Measurements from ENCODE around the gene GAMT. TPM values are rescaled to one million over a fixed set of nuclear protein-coding genes. Genes with fewer than 3 reads are reported as not detected.

Gene GAMT
- total RNA-seq = 10 to 100 TPM; 23.6 to 40.0 (median 30.3) TPM

GRCh38 chr19:1401138-1401888 is at the start of gene GAMT:
TSS of gene GAMT (minus strand) at chr19:1401542. CDS start at chr19:1401476, 66 bp downstream.
- H3K27ac ChIP-seq = peak within 1 kb of the TSS; percentile 60 to 80
- no peak for DNase-seq (ENCODE audit: low spot score in 2 of 2)

GRCh38 chr19:1449467-1450442 is 48.4 kb upstream of the GAMT start, which contains the start of gene APC2:
TSS of gene APC2 (plus strand) at chr19:1450121. CDS start at chr19:1453002, 2,881 bp downstream.
- H3K9me3 ChIP-seq = no peaks in the 10 kb centered on the region
- H3K36me3 ChIP-seq = no peaks in the 10 kb centered on the region
- H3K4me3 ChIP-seq = no peak within 1 kb of the TSS
- intact Hi-C loops (cut with DNase I; ENCODE audit: low total_unique reads) = loop anchor here (10.0 kb wide), 1 partner anchor 175 kb away; the partner anchor contains the start of gene FAM174C
- peaks cover 46 to 83% of the 10 kb centered on the region in 2 donors for H3K27me3 ChIP-seq
- DNase-seq (ENCODE audit: low spot score in 2 of 2) = no peak
- TF ChIP-seq, protein P1, sequence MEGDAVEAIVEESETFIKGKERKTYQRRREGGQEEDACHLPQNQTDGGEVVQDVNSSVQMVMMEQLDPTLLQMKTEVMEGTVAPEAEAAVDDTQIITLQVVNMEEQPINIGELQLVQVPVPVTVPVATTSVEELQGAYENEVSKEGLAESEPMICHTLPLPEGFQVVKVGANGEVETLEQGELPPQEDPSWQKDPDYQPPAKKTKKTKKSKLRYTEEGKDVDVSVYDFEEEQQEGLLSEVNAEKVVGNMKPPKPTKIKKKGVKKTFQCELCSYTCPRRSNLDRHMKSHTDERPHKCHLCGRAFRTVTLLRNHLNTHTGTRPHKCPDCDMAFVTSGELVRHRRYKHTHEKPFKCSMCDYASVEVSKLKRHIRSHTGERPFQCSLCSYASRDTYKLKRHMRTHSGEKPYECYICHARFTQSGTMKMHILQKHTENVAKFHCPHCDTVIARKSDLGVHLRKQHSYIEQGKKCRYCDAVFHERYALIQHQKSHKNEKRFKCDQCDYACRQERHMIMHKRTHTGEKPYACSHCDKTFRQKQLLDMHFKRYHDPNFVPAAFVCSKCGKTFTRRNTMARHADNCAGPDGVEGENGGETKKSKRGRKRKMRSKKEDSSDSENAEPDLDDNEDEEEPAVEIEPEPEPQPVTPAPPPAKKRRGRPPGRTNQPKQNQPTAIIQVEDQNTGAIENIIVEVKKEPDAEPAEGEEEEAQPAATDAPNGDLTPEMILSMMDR (IDR thresholded peaks at IDR 0.05) = no peak
- TF ChIP-seq POLR2AphosphoS5 (IDR thresholded peaks at IDR 0.05) = no peak
- TF ChIP-seq POLR2A (IDR thresholded peaks at IDR 0.05) = no peak
- H3K4me1 ChIP-seq = peaks cover 11 to 13% of the 10 kb centered on the region in 2 donors
- H3K27ac ChIP-seq = no peak within 1 kb of the TSS

More at GRCh38 chr19:1401138-1401888, at the start of gene GAMT:
- no peaks in the 10 kb centered on the region for H3K27me3 ChIP-seq
- H3K9me3 ChIP-seq = no peaks in the 10 kb centered on the region
- H3K36me3 ChIP-seq = no peaks in the 10 kb centered on the region
- intact Hi-C loops (cut with DNase I; ENCODE audit: low total_unique reads) = loop anchor here (10.0 kb wide), 1 partner anchor 127 kb away; the partner anchor contains the start of gene FAM174C
- TF ChIP-seq, protein P1 (IDR thresholded peaks at IDR 0.05) = peak in 1 of 3 donors; percentile 35
- TF ChIP-seq POLR2AphosphoS5 (IDR thresholded peaks at IDR 0.05) = no peak
- no peak for TF ChIP-seq POLR2A (IDR thresholded peaks at IDR 0.05)
- H3K4me3 ChIP-seq = peak within 1 kb of the TSS; percentile 55 to 90 (median 75)
- peaks cover 0 to 13% of the 10 kb centered on the region in 2 donors for H3K4me1 ChIP-seq

DNA sequence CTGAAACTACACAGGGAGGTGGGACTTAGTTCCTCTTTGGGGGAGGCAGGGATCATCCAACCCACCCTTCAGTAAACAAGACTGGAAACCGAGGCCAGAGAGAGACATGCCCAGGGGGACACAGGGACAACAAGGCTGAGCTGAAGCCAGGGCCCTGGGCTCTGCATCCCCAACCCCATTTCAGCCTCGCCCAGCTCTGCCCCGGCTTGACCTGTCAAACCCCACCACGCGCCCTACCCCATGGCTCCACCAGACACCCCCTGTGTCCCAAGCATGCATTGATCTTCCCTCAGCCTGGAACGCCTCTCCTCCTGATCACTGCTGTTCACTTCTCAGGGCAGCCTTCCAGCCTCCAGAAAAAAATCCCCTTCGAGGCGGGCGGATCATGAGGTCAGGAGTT is 46.6 kb upstream of the GAMT start:
- H3K9me3 ChIP-seq = no peaks in the 10 kb centered on the region
- no peak overlapping the region for H3K4me3 ChIP-seq
- peaks cover 45 to 73% of the 10 kb centered on the region in 2 donors for H3K27me3 ChIP-seq
- TF ChIP-seq POLR2AphosphoS5 (IDR thresholded peaks at IDR 0.05) (no peak), POLR2A (IDR thresholded peaks at IDR 0.05) (no peak)
- TF ChIP-seq, protein P1 (IDR thresholded peaks at IDR 0.05) = no peak
- intact Hi-C loops (cut with DNase I; ENCODE audit: low total_unique reads) = loop anchor here (10.0 kb wide), 1 partner anchor 173 kb away; the partner anchor contains the start of gene FAM174C
- peaks cover 6 to 8% of the 10 kb centered on the region in 2 donors for H3K4me1 ChIP-seq
- DNase-seq (ENCODE audit: low spot score in 2 of 2) = no peak
- H3K36me3 ChIP-seq = no peaks in the 10 kb centered on the region
- no peak overlapping the region for H3K27ac ChIP-seq

DNA sequence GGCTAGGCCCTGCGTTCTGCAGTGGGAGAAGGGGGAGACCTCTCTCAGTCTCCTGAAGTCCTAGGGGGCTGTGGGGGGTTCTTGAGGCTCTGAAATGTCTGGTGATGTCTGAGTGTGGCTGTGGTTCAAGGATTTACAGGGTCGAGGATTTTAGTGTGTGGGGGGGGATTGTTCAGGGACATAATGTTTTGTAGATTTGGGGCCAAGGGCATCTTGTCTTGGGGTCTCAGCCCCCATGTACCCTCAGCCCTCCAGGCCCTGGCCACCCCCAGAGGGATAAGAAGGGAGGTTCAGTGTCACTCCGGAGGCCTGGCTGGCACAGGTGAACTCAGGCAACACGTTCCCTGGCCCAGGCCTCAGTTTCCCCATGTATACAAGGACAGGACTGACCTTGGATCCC is 46.2 kb upstream of the GAMT start:
- peaks cover 5 to 8% of the 10 kb centered on the region in 2 donors for H3K4me1 ChIP-seq
- H3K27ac ChIP-seq = no peak overlapping the region
- H3K27me3 ChIP-seq = peaks cover 40 to 69% of the 10 kb centered on the region in 2 donors
- no peak overlapping the region for H3K4me3 ChIP-seq
- intact Hi-C loops (cut with DNase I; ENCODE audit: low total_unique reads) = loop anchor here (10.0 kb wide), 1 partner anchor 173 kb away; the partner anchor contains the start of gene FAM174C
- DNase-seq (ENCODE audit: low spot score in 2 of 2) = no peak
- no peaks in the 10 kb centered on the region for H3K9me3 ChIP-seq
- no peaks in the 10 kb centered on the region for H3K36me3 ChIP-seq
- no peak for TF ChIP-seq POLR2AphosphoS5 (IDR thresholded peaks at IDR 0.05)
- no peak for TF ChIP-seq POLR2A (IDR thresholded peaks at IDR 0.05)
- TF ChIP-seq, protein P1 (IDR thresholded peaks at IDR 0.05) = no peak
